ENCODE measurements around the gene MATK. TPM values are rescaled to one million over a fixed set of nuclear protein-coding genes. Genes with fewer than 3 reads are reported as not detected.

The MATK gene
- total and polyA plus RNA-seq, 2 donors, result 12.0 to 16.2 TPM

DNA sequence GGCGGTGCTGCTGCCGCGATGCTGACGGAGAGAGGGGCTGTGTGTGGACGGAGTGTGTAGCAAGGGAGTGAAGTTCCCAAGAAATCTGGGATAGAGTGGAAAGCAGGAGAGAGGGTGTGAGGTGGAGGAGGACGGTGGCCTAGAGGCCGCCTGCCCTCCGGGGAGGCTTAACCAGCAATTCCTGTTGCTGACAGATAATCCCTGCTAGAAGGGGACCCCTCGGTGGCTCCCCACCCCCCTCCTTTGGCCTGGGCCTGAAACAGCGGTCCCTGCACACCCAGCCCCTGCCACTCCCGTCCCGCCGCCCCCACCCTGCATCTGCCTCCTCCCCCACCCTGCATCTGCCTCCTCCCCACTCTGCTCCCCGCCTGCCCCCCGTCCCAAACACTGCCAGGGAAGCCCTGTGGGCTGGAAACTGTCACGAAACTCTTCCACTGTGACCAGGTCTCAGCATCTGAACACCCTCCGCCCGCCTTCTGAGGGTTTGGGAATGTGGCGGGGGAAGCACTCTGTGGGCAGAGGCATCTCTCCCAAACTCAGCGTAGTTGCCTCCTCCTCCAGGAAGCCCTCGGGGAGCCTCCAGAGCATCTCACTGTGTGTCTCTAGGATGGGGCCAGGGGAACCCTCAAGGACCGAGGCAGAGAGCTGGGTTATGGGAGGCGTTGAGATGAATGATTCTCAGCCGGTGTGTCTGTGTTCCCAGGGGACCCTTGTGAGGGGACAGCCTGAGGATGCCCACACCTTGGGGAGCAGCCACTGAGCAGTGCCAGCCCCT lies 17.1 kb upstream of the MATK start:
- H3K27ac ChIP-seq (ENCODE audit: low read depth in 1 of 2, low read length in 1 of 2), result no peak overlapping the region
- H3K27me3 ChIP-seq (ENCODE audit: control insufficient read depth in 2 of 2, insufficient read depth in 1 of 2, low read length in 1 of 2), result peaks cover 3 to 41% of the 10 kb centered on the region in 2 donors
- WGBS, result 95% methylated on average over 24 of the region's 24 CpGs
- no peaks in the 10 kb centered on the region for H3K9me3 ChIP-seq (ENCODE audit: control insufficient read depth in 2 of 2, insufficient read depth in 1 of 2, low read length in 1 of 2)
- DNase-seq (ENCODE audit: low read depth in 6 of 9, low spot score in 9 of 9), result no peak
- H3K36me3 ChIP-seq (ENCODE audit: control insufficient read depth in 2 of 2, insufficient read depth in 2 of 2, low read length in 1 of 2), result no peaks in the 10 kb centered on the region
- H3K4me3 ChIP-seq (ENCODE audit: low read length in 2 of 2), result no peak overlapping the region
- peaks cover 2 to 18% of the 10 kb centered on the region in 2 donors for H3K4me1 ChIP-seq (ENCODE audit: control insufficient read depth in 2 of 2, insufficient read depth in 2 of 2, low read length in 2 of 2)

DNA sequence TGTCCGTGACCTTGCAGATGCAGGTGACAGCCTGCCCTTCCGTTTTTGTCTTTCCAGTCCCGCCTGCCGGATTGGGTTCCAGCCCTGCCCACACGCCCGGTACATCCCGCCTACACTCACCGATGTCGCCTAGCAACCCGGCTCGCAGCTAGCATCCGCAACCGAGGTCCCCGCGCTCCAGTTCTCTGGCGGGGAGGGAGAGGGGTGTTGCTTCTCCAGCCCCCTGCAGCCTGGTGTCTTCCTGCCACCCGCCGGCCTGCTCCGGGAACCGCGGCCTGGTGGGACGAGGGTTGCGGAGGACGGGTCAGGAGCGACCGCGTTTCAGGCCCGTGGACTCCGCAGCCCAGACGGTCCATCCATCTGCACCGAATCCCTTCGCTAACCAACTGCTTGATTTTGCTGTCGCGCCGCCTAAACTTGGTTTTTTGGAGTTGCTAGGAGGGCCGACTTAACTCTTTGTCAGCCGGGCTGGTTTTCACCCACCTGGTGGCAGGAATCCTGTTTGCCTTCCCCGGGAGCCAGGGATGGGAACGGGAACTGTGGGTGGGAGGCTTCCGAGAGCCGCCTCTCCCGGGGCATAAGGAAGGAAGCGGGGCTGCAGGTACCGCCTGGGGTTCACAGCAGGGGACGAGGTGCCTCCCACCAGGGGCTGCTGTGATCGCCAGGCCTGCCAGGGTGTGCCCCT lies 15.4 kb upstream of the MATK start:
- H3K27me3 ChIP-seq (ENCODE audit: control insufficient read depth in 2 of 2, insufficient read depth in 1 of 2, low read length in 1 of 2), result peaks cover 3 to 41% of the 10 kb centered on the region in 2 donors
- H3K4me1 ChIP-seq (ENCODE audit: control insufficient read depth in 2 of 2, insufficient read depth in 2 of 2, low read length in 2 of 2), result peaks cover 5 to 25% of the 10 kb centered on the region in 2 donors
- H3K27ac ChIP-seq (ENCODE audit: low read depth in 1 of 2, low read length in 1 of 2), result no peak overlapping the region
- H3K36me3 ChIP-seq (ENCODE audit: control insufficient read depth in 2 of 2, insufficient read depth in 2 of 2, low read length in 1 of 2), result no peaks in the 10 kb centered on the region
- H3K4me3 ChIP-seq (ENCODE audit: low read length in 2 of 2), result peak overlapping the region in 1 of 2 donors; percentile 18
- peaks cover 2 to 4% of the 10 kb centered on the region in 2 donors for H3K9me3 ChIP-seq (ENCODE audit: control insufficient read depth in 2 of 2, insufficient read depth in 1 of 2, low read length in 1 of 2)
- peak in 4 of 9 donors; percentile 30 to 56 (median 42) for DNase-seq (ENCODE audit: low read depth in 6 of 9, low spot score in 9 of 9)
- 3% methylated on average over 46 of the region's 46 CpGs for WGBS

DNA sequence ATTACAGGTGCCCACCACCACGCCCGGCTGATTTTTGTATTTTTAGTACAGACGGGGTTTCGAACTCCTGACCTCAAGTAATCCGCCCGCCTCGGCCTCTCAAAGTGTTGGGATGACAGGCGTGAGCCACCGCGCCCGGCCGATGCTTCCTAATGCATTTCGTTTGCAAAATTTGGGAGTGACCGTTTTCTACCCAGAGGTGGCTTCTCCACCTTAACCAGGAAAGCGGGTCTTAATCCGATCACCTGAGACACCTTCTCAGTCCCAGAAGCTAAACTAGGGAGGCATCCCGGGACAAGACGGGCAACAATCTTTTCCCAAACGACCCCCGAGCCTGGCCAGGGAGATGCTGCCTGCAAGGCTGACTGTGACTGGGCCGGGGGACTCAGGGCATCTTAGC lies 14.8 kb upstream of the MATK start:
- no peak overlapping the region for H3K4me3 ChIP-seq (ENCODE audit: low read length in 2 of 2)
- peaks cover 3 to 41% of the 10 kb centered on the region in 2 donors for H3K27me3 ChIP-seq (ENCODE audit: control insufficient read depth in 2 of 2, insufficient read depth in 1 of 2, low read length in 1 of 2)
- peaks cover 2 to 6% of the 10 kb centered on the region in 2 donors for H3K9me3 ChIP-seq (ENCODE audit: control insufficient read depth in 2 of 2, insufficient read depth in 1 of 2, low read length in 1 of 2)
- no peaks in the 10 kb centered on the region for H3K36me3 ChIP-seq (ENCODE audit: control insufficient read depth in 2 of 2, insufficient read depth in 2 of 2, low read length in 1 of 2)
- DNase-seq (ENCODE audit: low read depth in 6 of 9, low spot score in 9 of 9), result no peak
- H3K27ac ChIP-seq (ENCODE audit: low read depth in 1 of 2, low read length in 1 of 2), result no peak overlapping the region
- peaks cover 5 to 25% of the 10 kb centered on the region in 2 donors for H3K4me1 ChIP-seq (ENCODE audit: control insufficient read depth in 2 of 2, insufficient read depth in 2 of 2, low read length in 2 of 2)
- WGBS, result 45% methylated on average over 21 of the region's 21 CpGs

DNA sequence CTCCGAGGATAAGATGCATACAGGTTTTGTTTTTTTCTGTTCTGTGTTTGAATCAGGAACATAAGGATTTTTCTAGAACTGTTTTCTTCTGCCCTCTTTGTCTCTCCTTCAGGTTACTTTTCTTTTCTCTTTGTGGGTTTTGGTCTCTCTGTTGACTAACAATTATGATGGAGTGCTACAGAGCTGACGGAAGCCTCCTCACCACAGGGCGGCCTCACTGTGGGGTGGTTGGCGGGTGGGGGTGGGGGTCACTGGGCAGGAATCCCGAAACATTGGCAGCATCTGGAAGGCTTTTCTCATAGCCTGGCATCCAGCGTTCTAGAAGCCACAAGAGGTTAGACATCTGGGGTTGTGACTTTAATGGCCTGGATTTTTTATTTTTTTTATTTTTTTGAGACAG lies 12.0 kb upstream of the MATK start:
- Histone ChIP-seq H3K4me3 (ENCODE audit: low read length in 2 of 2) (no peak overlapping the region), H3K9me3 (ENCODE audit: control insufficient read depth in 2 of 2, insufficient read depth in 1 of 2, low read length in 1 of 2) (peaks cover 2 to 6% of the 10 kb centered on the region in 2 donors), H3K27ac (ENCODE audit: low read depth in 1 of 2, low read length in 1 of 2) (peak overlapping the region; percentile 61 to 65), H3K36me3 (ENCODE audit: control insufficient read depth in 2 of 2, insufficient read depth in 2 of 2, low read length in 1 of 2) (no peaks in the 10 kb centered on the region), H3K4me1 (ENCODE audit: control insufficient read depth in 2 of 2, insufficient read depth in 2 of 2, low read length in 2 of 2) (peaks cover 5 to 25% of the 10 kb centered on the region in 2 donors), H3K27me3 (ENCODE audit: control insufficient read depth in 2 of 2, insufficient read depth in 1 of 2, low read length in 1 of 2) (peaks cover 3 to 36% of the 10 kb centered on the region in 2 donors)
- DNase-seq (ENCODE audit: low read depth in 6 of 9, low spot score in 9 of 9), result peak in 2 of 9 donors; percentile 34 to 61
- 12% methylated on average over 6 of the region's 6 CpGs for WGBS

DNA sequence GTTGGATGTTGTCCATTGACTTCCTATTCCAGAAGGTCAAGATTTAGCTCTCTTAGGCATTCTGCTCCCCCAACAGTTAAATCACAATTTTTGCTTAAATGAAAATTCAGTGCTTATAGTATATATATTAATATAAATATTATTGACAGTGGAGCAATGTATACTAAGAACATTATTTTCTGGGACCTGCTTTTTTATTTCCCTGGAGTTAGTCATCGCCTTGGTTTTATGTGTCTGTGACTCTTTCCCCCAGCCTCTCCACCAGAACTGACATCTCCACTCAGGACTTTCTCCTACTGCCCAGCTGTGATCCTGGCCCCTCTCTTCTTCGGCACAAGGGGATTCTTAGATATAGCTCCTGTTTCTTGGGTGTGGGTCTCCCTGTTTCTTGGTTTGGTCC lies 10.2 kb upstream of the MATK start:
- no peaks in the 10 kb centered on the region for H3K36me3 ChIP-seq (ENCODE audit: control insufficient read depth in 2 of 2, insufficient read depth in 2 of 2, low read length in 1 of 2)
- DNase-seq (ENCODE audit: low read depth in 6 of 9, low spot score in 9 of 9), result no peak
- no peak overlapping the region for H3K27ac ChIP-seq (ENCODE audit: low read depth in 1 of 2, low read length in 1 of 2)
- H3K27me3 ChIP-seq (ENCODE audit: control insufficient read depth in 2 of 2, insufficient read depth in 1 of 2, low read length in 1 of 2), result peaks cover 3 to 19% of the 10 kb centered on the region in 2 donors
- WGBS, result 100% methylated on average over 2 of the region's 2 CpGs
- peaks cover 3 to 18% of the 10 kb centered on the region in 2 donors for H3K4me1 ChIP-seq (ENCODE audit: control insufficient read depth in 2 of 2, insufficient read depth in 2 of 2, low read length in 2 of 2)
- H3K4me3 ChIP-seq (ENCODE audit: low read length in 2 of 2), result no peak overlapping the region
- H3K9me3 ChIP-seq (ENCODE audit: control insufficient read depth in 2 of 2, insufficient read depth in 1 of 2, low read length in 1 of 2), result peaks cover 2 to 11% of the 10 kb centered on the region in 2 donors

DNA sequence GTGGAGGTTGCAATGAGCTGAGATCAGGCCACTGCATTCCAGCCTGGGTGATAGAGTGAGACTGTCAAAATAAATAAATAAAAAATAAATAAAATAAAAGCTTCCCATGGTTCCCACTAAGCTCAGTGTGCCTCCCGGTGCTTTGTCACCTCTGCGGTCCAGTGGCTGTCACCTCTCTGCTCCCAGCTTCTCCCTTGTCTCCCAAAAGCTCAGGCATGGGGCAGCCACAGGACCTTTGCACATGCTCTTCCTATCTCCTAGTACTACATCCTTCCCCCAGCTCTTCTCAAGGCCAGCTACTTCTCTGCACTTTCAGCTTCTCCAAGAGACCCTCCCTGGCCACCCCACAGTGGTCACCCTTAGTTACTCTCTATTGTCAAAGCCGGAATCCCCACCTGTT lies 7.6 kb upstream of the MATK start:
- no peaks in the 10 kb centered on the region for H3K36me3 ChIP-seq (ENCODE audit: control insufficient read depth in 2 of 2, insufficient read depth in 2 of 2, low read length in 1 of 2)
- no peak overlapping the region for H3K27ac ChIP-seq (ENCODE audit: low read depth in 1 of 2, low read length in 1 of 2)
- H3K27me3 ChIP-seq (ENCODE audit: control insufficient read depth in 2 of 2, insufficient read depth in 1 of 2, low read length in 1 of 2), result peaks cover 0 to 9% of the 10 kb centered on the region in 2 donors
- DNase-seq (ENCODE audit: low read depth in 6 of 9, low spot score in 9 of 9), result no peak
- H3K9me3 ChIP-seq (ENCODE audit: control insufficient read depth in 2 of 2, insufficient read depth in 1 of 2, low read length in 1 of 2), result peaks cover 2 to 18% of the 10 kb centered on the region in 2 donors
- H3K4me3 ChIP-seq (ENCODE audit: low read length in 2 of 2), result no peak overlapping the region
- peaks cover 3 to 9% of the 10 kb centered on the region in 2 donors for H3K4me1 ChIP-seq (ENCODE audit: control insufficient read depth in 2 of 2, insufficient read depth in 2 of 2, low read length in 2 of 2)
- 96% methylated on average over 3 of the region's 3 CpGs for WGBS

DNA sequence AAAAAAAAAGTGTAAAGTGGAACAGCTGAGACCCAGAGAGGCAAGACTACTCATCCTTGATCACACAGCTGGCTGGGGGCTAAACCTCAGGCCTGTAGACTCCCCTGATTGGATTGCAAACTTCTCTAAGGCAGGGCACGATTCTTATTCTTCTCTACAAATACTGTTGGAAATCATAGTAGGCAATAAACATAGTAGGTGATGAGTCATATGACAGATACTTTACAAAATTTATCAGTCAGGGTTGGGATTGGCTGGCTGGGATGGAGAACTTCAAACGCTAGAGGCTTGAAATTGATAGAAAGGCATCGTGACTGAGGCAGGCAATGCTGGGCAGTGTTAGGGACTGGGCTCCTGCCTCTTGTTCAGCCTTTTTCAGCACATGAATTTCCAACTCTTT lies 5.9 kb upstream of the MATK start:
- no peak for DNase-seq (ENCODE audit: low read depth in 6 of 9, low spot score in 9 of 9)
- Histone ChIP-seq H3K4me3 (ENCODE audit: low read length in 2 of 2) (no peak overlapping the region), H3K27ac (ENCODE audit: low read depth in 1 of 2, low read length in 1 of 2) (no peak overlapping the region), H3K4me1 (ENCODE audit: control insufficient read depth in 2 of 2, insufficient read depth in 2 of 2, low read length in 2 of 2) (no peaks in the 10 kb centered on the region), H3K9me3 (ENCODE audit: control insufficient read depth in 2 of 2, insufficient read depth in 1 of 2, low read length in 1 of 2) (peaks cover 2 to 18% of the 10 kb centered on the region in 2 donors), H3K27me3 (ENCODE audit: control insufficient read depth in 2 of 2, insufficient read depth in 1 of 2, low read length in 1 of 2) (peaks cover 4 to 14% of the 10 kb centered on the region in 2 donors), H3K36me3 (ENCODE audit: control insufficient read depth in 2 of 2, insufficient read depth in 2 of 2, low read length in 1 of 2) (no peaks in the 10 kb centered on the region)
- WGBS, result 94% methylated on average over 3 of the region's 3 CpGs

DNA sequence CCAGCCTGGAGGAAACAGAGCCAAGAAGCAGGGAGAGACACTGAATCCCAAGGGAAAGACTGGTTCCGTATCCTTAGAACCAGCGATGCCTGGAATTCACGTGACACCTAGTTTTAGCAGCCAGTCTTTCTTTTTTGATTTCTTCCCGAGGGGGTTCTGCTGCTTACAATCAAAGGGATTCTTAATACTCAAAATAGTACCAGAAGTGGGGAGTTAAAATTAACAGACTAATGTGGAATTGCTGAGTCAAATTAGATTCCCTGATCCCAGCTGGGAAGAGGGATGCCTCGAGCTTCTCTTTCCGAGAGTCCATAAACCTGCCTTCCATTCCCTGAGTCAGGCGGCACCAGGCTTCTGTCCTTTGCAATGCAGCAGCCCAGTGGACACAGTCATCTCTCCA lies 4.8 kb upstream of the MATK start:
- H3K4me1 ChIP-seq (ENCODE audit: control insufficient read depth in 2 of 2, insufficient read depth in 2 of 2, low read length in 2 of 2), result no peaks in the 10 kb centered on the region
- 86% methylated on average over 7 of the region's 7 CpGs for WGBS
- H3K4me3 ChIP-seq (ENCODE audit: low read length in 2 of 2), result no peak overlapping the region
- no peaks in the 10 kb centered on the region for H3K36me3 ChIP-seq (ENCODE audit: control insufficient read depth in 2 of 2, insufficient read depth in 2 of 2, low read length in 1 of 2)
- no peak overlapping the region for H3K27ac ChIP-seq (ENCODE audit: low read depth in 1 of 2, low read length in 1 of 2)
- no peak for DNase-seq (ENCODE audit: low read depth in 6 of 9, low spot score in 9 of 9)
- H3K9me3 ChIP-seq (ENCODE audit: control insufficient read depth in 2 of 2, insufficient read depth in 1 of 2, low read length in 1 of 2), result peaks cover 0 to 12% of the 10 kb centered on the region in 2 donors
- peaks cover 15 to 25% of the 10 kb centered on the region in 2 donors for H3K27me3 ChIP-seq (ENCODE audit: control insufficient read depth in 2 of 2, insufficient read depth in 1 of 2, low read length in 1 of 2)

DNA sequence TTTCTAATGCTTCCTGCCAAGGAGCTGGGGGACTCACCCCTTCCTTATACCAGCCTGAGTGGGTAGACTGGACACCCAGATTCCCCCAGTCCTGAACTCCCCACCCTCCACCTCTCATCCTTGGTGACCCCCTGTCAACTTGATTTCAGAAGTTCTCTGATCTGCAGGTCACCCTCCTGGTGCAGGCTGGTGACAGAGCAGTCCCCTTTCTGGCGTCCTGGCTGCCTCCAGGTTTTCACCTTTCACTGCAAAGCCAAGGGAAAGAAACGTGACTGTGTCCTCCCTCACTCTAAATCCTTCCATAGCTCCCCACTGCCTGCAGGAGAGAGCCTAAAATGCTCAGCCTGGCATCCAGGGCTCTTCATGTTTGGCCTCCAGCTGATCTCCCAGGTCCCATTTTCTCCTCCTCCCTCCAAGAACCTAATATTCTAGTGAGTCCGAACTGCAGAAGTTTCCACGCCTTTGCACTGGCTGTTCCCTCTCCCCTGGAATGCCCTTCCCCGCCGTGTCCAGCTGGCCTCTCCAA lies 4.1 kb upstream of the MATK start:
- H3K27ac ChIP-seq (ENCODE audit: low read depth in 1 of 2, low read length in 1 of 2), result no peak overlapping the region
- peaks cover 21 to 31% of the 10 kb centered on the region in 2 donors for H3K27me3 ChIP-seq (ENCODE audit: control insufficient read depth in 2 of 2, insufficient read depth in 1 of 2, low read length in 1 of 2)
- H3K36me3 ChIP-seq (ENCODE audit: control insufficient read depth in 2 of 2, insufficient read depth in 2 of 2, low read length in 1 of 2), result no peaks in the 10 kb centered on the region
- peaks cover 0 to 3% of the 10 kb centered on the region in 2 donors for H3K4me1 ChIP-seq (ENCODE audit: control insufficient read depth in 2 of 2, insufficient read depth in 2 of 2, low read length in 2 of 2)
- no peak overlapping the region for H3K4me3 ChIP-seq (ENCODE audit: low read length in 2 of 2)
- WGBS, result 89% methylated on average over 6 of the region's 6 CpGs
- peaks cover 0 to 15% of the 10 kb centered on the region in 2 donors for H3K9me3 ChIP-seq (ENCODE audit: control insufficient read depth in 2 of 2, insufficient read depth in 1 of 2, low read length in 1 of 2)
- DNase-seq (ENCODE audit: low read depth in 6 of 9, low spot score in 9 of 9), result no peak
